T follicular helper cell (primary cell): ENCODE data around the gene DRAXIN.
A peak's percentile ranks its signal among the peaks of the same experiment; 100 is the strongest.

Source experiments
- DNase-seq: peaks from one replicate; pipeline ENCODE4 v3.0.0-alpha.2; 2020; ENCODE audit warnings: low read depth

DRAXIN gene

GRCh38 chr1:11654939-11655808 is 36.3 kb upstream of the DRAXIN start:
- DNase-seq = no peak

GRCh38 chr1:11657654-11658053 is 33.9 kb upstream of the DRAXIN start:
- no peak for DNase-seq

GRCh38 chr1:11658542-11658941 is 33.0 kb upstream of the DRAXIN start:
- no peak for DNase-seq

- no peak for DNase-seq
Measured at GRCh38 chr1:11659748-11660147, 31.8 kb upstream of the DRAXIN start.

GRCh38 chr1:11661103-11661502 is 30.4 kb upstream of the DRAXIN start:
- no peak for DNase-seq

- DNase-seq = no peak
Measured at GRCh38 chr1:11664336-11665065, 27.0 kb upstream of the DRAXIN start.

GRCh38 chr1:11668516-11668915 is 23.0 kb upstream of the DRAXIN start:
- no peak for DNase-seq

GRCh38 chr1:11670747-11671146 is 20.8 kb upstream of the DRAXIN start:
- no peak for DNase-seq

GRCh38 chr1:11671205-11671543 is 20.3 kb upstream of the DRAXIN start:
- DNase-seq = no peak

GRCh38 chr1:11671544-11672286 is 19.8 kb upstream of the DRAXIN start:
- no peak for DNase-seq

- DNase-seq = no peak
Measured at GRCh38 chr1:11673089-11673769, 18.3 kb upstream of the DRAXIN start.

GRCh38 chr1:11674488-11674887 is 17.0 kb upstream of the DRAXIN start:
- no peak for DNase-seq

- no peak for DNase-seq
Measured at GRCh38 chr1:11675325-11675724, 16.2 kb upstream of the DRAXIN start.

GRCh38 chr1:11676386-11677103 is 15.0 kb upstream of the DRAXIN start:
- DNase-seq = no peak

GRCh38 chr1:11678442-11678841 is 13.1 kb upstream of the DRAXIN start:
- no peak for DNase-seq

GRCh38 chr1:11680270-11681070 is 11.0 kb upstream of the DRAXIN start:
- DNase-seq = no peak

GRCh38 chr1:11681071-11681771 is 10.3 kb upstream of the DRAXIN start, which contains the start of gene MAD2L2:
MAD2L2 (minus strand) TSS chr1:11681148; CDS start chr1:11680601, 547 bp downstream.
- DNase-seq = peak; percentile 86

GRCh38 chr1:11682287-11682771 is 9.2 kb upstream of the DRAXIN start:
- no peak for DNase-seq

GRCh38 chr1:11682799-11683198 is 8.7 kb upstream of the DRAXIN start:
- no peak for DNase-seq

- no peak for DNase-seq
Measured at GRCh38 chr1:11684070-11684469, 7.4 kb upstream of the DRAXIN start.
